Neural crest cell (in vitro differentiated cells): ENCODE results near the gene RPS6KB2. TPM values are rescaled to one million over a fixed set of nuclear protein-coding genes. Genes with fewer than 3 reads are reported as not detected.

Source experiments
- DNase-seq: peaks from one replicate; pipeline ENCODE4 v3.0.0; 2021; ENCODE audit warnings: low read depth, mixed read lengths, low spot score
- H3K27ac Mint-ChIP-seq: one replicate; pipeline ENCODE4 v1.8.0; 2021; ENCODE audit warnings: mild to moderate bottlenecking, mixed read lengths; ENCODE audit not compliant: unreplicated experiment
- H3K27me3 Mint-ChIP-seq: 2 replicates; pipeline ENCODE4 v1.8.0; 2021; ENCODE audit warnings: low read depth, mild to moderate bottlenecking, mixed read lengths
- H3K36me3 Mint-ChIP-seq: 2 replicates; pipeline ENCODE4 v1.8.0; 2021; ENCODE audit warnings: low read depth, mild to moderate bottlenecking, mixed read lengths
- H3K4me1 Mint-ChIP-seq: 2 replicates; pipeline ENCODE4 v1.8.0; 2021; ENCODE audit warnings: mixed read lengths
- H3K4me3 Mint-ChIP-seq: one replicate; pipeline ENCODE4 v1.8.0; 2021; ENCODE audit warnings: mild to moderate bottlenecking, mixed read lengths
- H3K9me3 Mint-ChIP-seq: 2 replicates; pipeline ENCODE4 v1.8.0; 2021; ENCODE audit warnings: mixed read lengths
- CTCF ChIP-seq: fragments of 200-600 bp; sonication (generic); conservative IDR thresholded peaks from 2 replicates; pipeline ENCODE4 v1.5.0; 2021; ENCODE audit warnings: antibody characterized with exemption, mild to moderate bottlenecking
- total RNA-seq: library from RNA; stranded (reverse); gene quantifications from 2 replicates; pipeline ENCODE4 v1.2.1, GENCODE V29; 2021

RPS6KB2 gene
- total RNA-seq, 1 donor from 2014 or later = 55.0 TPM

DNA sequence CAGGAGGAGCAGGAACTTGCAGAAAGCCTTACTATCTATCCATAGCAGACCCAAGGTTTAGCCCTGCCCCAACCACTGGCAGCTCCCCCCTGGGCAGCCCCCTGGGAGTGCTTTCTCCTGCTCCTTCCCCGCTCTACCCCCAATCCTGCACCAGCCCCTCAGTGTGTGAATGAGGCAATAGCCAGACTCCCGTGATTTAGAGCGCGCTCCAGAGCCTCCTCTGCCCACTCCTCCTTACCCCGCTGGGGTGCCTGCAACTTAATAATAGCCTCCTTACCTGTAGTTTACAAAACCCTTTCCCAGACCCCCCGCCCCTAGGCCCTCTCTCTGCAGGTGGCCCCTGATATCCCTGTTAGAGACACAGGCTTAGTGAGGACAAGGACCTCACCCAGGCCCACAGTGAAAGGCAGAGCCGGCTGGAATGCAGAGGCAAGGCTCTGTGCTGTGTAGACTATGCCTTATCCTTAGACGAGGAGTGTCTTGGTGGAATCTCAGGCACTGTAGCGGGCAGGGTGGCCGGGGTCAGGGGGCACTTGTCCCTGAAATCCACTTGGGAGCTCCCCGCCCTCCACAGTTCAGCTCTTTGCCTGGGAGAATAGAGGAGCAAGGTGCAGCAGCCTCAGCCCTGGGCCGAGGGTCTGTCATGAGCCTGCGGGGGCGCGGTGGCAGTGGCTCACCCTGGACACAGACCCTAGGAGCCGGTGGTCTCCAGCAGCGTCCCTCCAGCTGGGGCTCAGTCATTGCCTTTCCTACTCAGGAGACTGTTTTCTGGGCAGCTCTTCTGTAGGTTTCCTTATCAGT is 17.1 kb upstream of the RPS6KB2 start:
- Mint-ChIP-seq H3K9me3 (no peaks in the 10 kb centered on the region), H3K36me3 (no peaks in the 10 kb centered on the region), H3K27ac (no peak overlapping the region), H3K4me3 (peak overlapping the region; percentile 59), H3K27me3 (peaks cover 40% of the 10 kb centered on the region), H3K4me1 (peaks cover 18% of the 10 kb centered on the region)
- no peak for TF ChIP-seq CTCF
- no peak for DNase-seq

- no peak for TF ChIP-seq CTCF
- Mint-ChIP-seq H3K36me3 (no peaks in the 10 kb centered on the region), H3K27ac (no peak overlapping the region), H3K4me3 (no peak overlapping the region), H3K9me3 (no peaks in the 10 kb centered on the region), H3K27me3 (peaks cover 46% of the 10 kb centered on the region), H3K4me1 (peaks cover 24% of the 10 kb centered on the region)
- DNase-seq = no peak
These were observed 16.5 kb upstream of the RPS6KB2 start for GRCh38 chr11:67411785-67412152.

DNA sequence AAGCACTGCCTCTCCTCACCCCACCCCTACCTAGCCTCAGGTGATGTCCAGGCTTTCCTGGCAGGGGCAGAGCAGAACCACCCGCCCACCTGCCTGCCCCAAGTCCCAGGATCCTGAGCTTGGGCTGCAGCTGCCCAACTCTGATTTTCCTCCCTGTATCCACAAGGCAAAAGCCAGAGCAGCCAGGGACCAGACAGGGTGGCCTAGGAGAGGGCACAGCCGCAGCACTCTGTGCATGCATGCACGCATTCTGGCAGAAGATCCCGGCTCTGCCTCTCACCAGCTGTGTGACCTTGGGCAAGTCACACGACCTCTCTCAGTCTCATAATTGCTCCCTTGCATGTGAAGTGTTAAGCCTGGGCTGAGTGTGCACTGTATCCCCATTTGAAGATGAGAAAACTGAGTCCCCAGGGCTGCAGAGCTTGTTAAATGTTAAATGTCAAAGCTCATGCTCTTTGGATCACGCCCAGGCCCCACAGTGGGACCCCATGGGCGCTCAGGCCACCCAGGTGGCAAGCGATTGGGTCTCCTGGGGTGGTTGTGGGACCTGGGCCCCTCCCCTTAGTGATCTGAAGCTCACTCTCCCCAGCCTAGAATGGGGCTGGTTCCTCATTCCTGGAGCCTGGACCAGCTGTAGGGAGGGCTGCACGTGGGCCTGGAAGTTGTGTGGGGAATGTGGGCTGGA is 15.7 kb upstream of the RPS6KB2 start:
- Mint-ChIP-seq H3K36me3 (no peaks in the 10 kb centered on the region), H3K9me3 (no peaks in the 10 kb centered on the region), H3K4me3 (no peak overlapping the region), H3K27ac (no peak overlapping the region), H3K27me3 (peaks cover 47% of the 10 kb centered on the region), H3K4me1 (peaks cover 21% of the 10 kb centered on the region)
- no peak for TF ChIP-seq CTCF
- DNase-seq = no peak

DNA sequence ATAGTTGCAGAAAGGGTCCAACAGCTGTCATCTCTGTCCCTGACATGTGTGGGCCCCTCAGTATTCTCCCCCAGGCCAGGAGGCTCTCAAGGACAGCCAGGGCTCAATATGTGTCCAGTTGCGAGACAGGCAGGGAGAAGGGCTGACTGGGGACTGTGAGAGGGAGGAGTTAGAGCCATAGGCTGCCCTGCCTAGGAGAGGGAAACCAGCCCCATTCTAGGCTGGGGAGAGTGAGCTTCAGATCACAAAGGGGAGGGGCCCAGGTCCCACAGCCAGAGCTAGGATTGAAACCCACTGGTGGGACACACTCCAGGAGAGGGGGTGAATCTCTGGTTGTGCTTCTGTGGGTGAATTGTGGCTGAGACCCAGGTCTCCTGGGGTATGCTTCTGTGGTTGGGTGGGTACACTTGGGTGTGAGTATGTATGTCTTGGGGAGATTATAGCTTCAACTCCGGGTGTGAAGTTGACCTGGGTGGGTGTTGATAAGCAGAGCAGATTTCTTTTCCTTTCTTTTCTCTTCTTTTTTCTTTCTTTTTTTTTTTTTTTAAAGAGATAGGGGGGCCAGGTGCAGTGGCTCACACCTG is 14.9 kb upstream of the RPS6KB2 start:
- Mint-ChIP-seq H3K4me1 (peaks cover 21% of the 10 kb centered on the region), H3K4me3 (peak overlapping the region; percentile 41), H3K9me3 (no peaks in the 10 kb centered on the region), H3K27ac (no peak overlapping the region), H3K36me3 (no peaks in the 10 kb centered on the region), H3K27me3 (peaks cover 47% of the 10 kb centered on the region)
- DNase-seq = no peak
- no peak for TF ChIP-seq CTCF

GRCh38 chr11:67415501-67416304 is 12.6 kb upstream of the RPS6KB2 start, which contains the start of gene CARNS1:
Gene CARNS1, plus strand, starts transcription at chr11:67415678. Its CDS starts 522 bp downstream, at chr11:67416200.
- no peaks in the 10 kb centered on the region for H3K9me3 Mint-ChIP-seq
- DNase-seq = no peak
- TF ChIP-seq CTCF = no peak

More at GRCh38 chr11:67415501-67416304, 12.6 kb upstream of the RPS6KB2 start, which contains the start of gene CARNS1:
- Mint-ChIP-seq H3K27ac (no peak within 1 kb of the TSS), H3K36me3 (no peaks in the 10 kb centered on the region), H3K4me3 (peak within 1 kb of the TSS; percentile 57), H3K27me3 (peaks cover 47% of the 10 kb centered on the region), H3K4me1 (peaks cover 14% of the 10 kb centered on the region)
